HG02798 (cell line): Measurements from ENCODE around the gene PES1.
"Not testable (repeated sequence)": the region's sequence is repeated elsewhere in the genome, so short reads cannot be mapped to it uniquely, and the experiment has no call there.

Experiments used
- ATAC-seq: cut with Tn5 transposase; IDR thresholded peaks from one replicate; pipeline ENCODE4 v1.9.1; 2021; ENCODE audit warnings: mild to moderate bottlenecking; ENCODE audit not compliant: unreplicated experiment, poor library complexity

Gene PES1

GRCh38 chr22:30591588-30592359 is at the start of gene PES1:
Gene PES1, minus strand, starts transcription at chr22:30591910. Its CDS starts 77 bp downstream, at chr22:30591833.
- ATAC-seq, result peak; percentile 98

- ATAC-seq, result no peak
Measured at GRCh38 chr22:30640839-30641430, 49.2 kb upstream of the PES1 start.

- no peak for ATAC-seq
Measured at GRCh38 chr22:30640361-30640760, 48.7 kb upstream of the PES1 start.

- no peak for ATAC-seq
Measured at GRCh38 chr22:30637701-30638114, 46.0 kb upstream of the PES1 start.

- ATAC-seq, result no peak
Measured at GRCh38 chr22:30636226-30637077, 44.7 kb upstream of the PES1 start.

GRCh38 chr22:30635273-30636225 is 43.8 kb upstream of the PES1 start, which contains the start of gene SLC35E4:
Gene SLC35E4, plus strand, starts transcription at chr22:30635781. Its CDS starts 670 bp downstream, at chr22:30636451.
- ATAC-seq, result peak; percentile 80

- ATAC-seq, result peak; percentile 59
Measured at GRCh38 chr22:30634471-30635233, 42.9 kb upstream of the PES1 start.

GRCh38 chr22:30631469-30631868 is 39.8 kb upstream of the PES1 start:
- not testable (repeated sequence) for ATAC-seq

GRCh38 chr22:30628491-30628890 is 36.8 kb upstream of the PES1 start:
- no peak for ATAC-seq

- no peak for ATAC-seq
Measured at GRCh38 chr22:30627471-30627870, 35.8 kb upstream of the PES1 start.

- ATAC-seq, result no peak
Measured at GRCh38 chr22:30626413-30626812, 34.7 kb upstream of the PES1 start.

GRCh38 chr22:30619909-30620308 is 28.2 kb upstream of the PES1 start:
- ATAC-seq, result not testable (repeated sequence)

- ATAC-seq, result no peak
Measured at GRCh38 chr22:30617819-30618218, 26.1 kb upstream of the PES1 start.

- no peak for ATAC-seq
Measured at GRCh38 chr22:30615543-30615954, 23.8 kb upstream of the PES1 start.

GRCh38 chr22:30614879-30615278 is 23.2 kb upstream of the PES1 start:
- no peak for ATAC-seq

- ATAC-seq, result no peak
Measured at GRCh38 chr22:30614268-30614667, 22.6 kb upstream of the PES1 start.

GRCh38 chr22:30612789-30613188 is 21.1 kb upstream of the PES1 start:
- no peak for ATAC-seq

- ATAC-seq, result no peak
Measured at GRCh38 chr22:30611197-30611596, 19.5 kb upstream of the PES1 start.

- ATAC-seq, result no peak
Measured at GRCh38 chr22:30610299-30610698, 18.6 kb upstream of the PES1 start.
